D721Med (cell line): ENCODE measurements around the gene EVC.
"Not testable (repeated sequence)": the region's sequence is repeated elsewhere in the genome, so short reads cannot be mapped to it uniquely, and the experiment has no call there.

Experiments
- DNase-seq: peaks from one replicate; pipeline ENCODE4 v3.0.0; 2011; ENCODE audit warnings: low spot score; ENCODE audit not compliant: insufficient read length
- FAIRE-seq: peaks from 2 replicates; lab custom pipeline; 2011; peaks lifted over from hg19 to GRCh38; lab: Jason Lieb, UNC
- CTCF ChIP-seq: IDR thresholded peaks from 2 replicates; pipeline ENCODE4 v1.5.1; 2012; ENCODE audit warnings: mild to moderate bottlenecking, control low read depth; ENCODE audit not compliant: insufficient read depth; ENCODE audit errors: missing control alignments

EVC gene

GRCh38 chr4:5810151-5810550 is 99.2 kb downstream of the EVC start:
- DNase-seq (no peak), FAIRE-seq (no peak)
- no peak for TF ChIP-seq CTCF

- DNase-seq (no peak), FAIRE-seq (no peak)
Measured at GRCh38 chr4:5810770-5811430, 99.9 kb downstream of the EVC start.

GRCh38 chr4:5812057-5812456 is 101.1 kb downstream of the EVC start:
- FAIRE-seq, DNase-seq: not testable (repeated sequence)

More at GRCh38 chr4:5810770-5811430, 99.9 kb downstream of the EVC start:
- TF ChIP-seq CTCF, result no peak

- DNase-seq (peak; percentile 78), FAIRE-seq (no peak)
- peak; percentile 71 for TF ChIP-seq CTCF
Measured at GRCh38 chr4:5812506-5813229, 101.7 kb downstream of the EVC start.

GRCh38 chr4:5813882-5814255 is 102.9 kb downstream of the EVC start:
- TF ChIP-seq CTCF, result no peak
- FAIRE-seq, result no peak
- no peak for DNase-seq

- DNase-seq (no peak), FAIRE-seq (no peak)
- no peak for TF ChIP-seq CTCF
Measured at GRCh38 chr4:5814421-5814820, 103.4 kb downstream of the EVC start.

- FAIRE-seq (no peak), DNase-seq (no peak)
- TF ChIP-seq CTCF, result no peak
Measured at GRCh38 chr4:5815641-5816040, 104.6 kb downstream of the EVC start.
